Tibial nerve (tissue), 4 donors: ENCODE results near the gene DISC1. TPM values are rescaled to one million over a fixed set of nuclear protein-coding genes. Genes with fewer than 3 reads are reported as not detected.
"Not testable (repeated sequence)": the region's sequence is repeated elsewhere in the genome, so short reads cannot be mapped to it uniquely, and the experiment has no call there.

Source experiments
- DNase-seq, 2 donors: peaks; one replicate each; pipeline ENCODE4 v3.0.0-alpha.2; 2019; ENCODE audit warnings: low spot score in 2 of 2
- H3K27ac ChIP-seq, 4 donors: fragments of 200-600 bp; sonication (generic) in 3 of 4; one replicate each; pipeline ENCODE4 v1.5.1; 2017 to 2019; ENCODE audit warnings: mild to moderate bottlenecking in 1 of 4
- H3K27me3 ChIP-seq, 2 donors: fragments of 200-600 bp; sonication (generic) in 1 of 2; one replicate each; pipeline versions ENCODE4 v1.5.1 to v1.6.0; 2017 to 2019
- H3K36me3 ChIP-seq, 3 donors: fragments of 200-600 bp; sonication (generic); one replicate each; pipeline ENCODE4 v1.5.1; 2018 to 2019
- H3K4me1 ChIP-seq, 4 donors: fragments of 200-600 bp; sonication (generic) in 3 of 4; one replicate each; pipeline ENCODE4 v1.5.1; 2017 to 2019
- H3K4me3 ChIP-seq, 4 donors: fragments of 200-600 bp; sonication (generic) in 3 of 4; one replicate each; pipeline ENCODE4 v1.5.1; 2017 to 2019; ENCODE audit warnings: mild to moderate bottlenecking in 1 of 4, moderate library complexity in 1 of 4
- H3K9me3 ChIP-seq, 4 donors: fragments of 200-600 bp; sonication (generic) in 3 of 4; one replicate each; pipeline ENCODE4 v1.5.1; 2017 to 2019
- EP300 ChIP-seq, 2 donors: sonication (generic); formaldehyde crosslinking; IDR thresholded peaks; one replicate each; pipeline ENCODE4 v1.6.1; 2017; ENCODE audit warnings: antibody characterized with exemption in 2 of 2, mild to moderate bottlenecking in 1 of 2
- POLR2A ChIP-seq, 2 donors: fragments of 450-650 bp; IDR thresholded peaks; one replicate each; pipeline ENCODE4 v1.6.1; 2017; ENCODE audit warnings: antibody characterized with exemption in 2 of 2, mild to moderate bottlenecking in 2 of 2, moderate library complexity in 2 of 2
- WGBS, 2 donors: methylation state at CpG; one replicate each; pipeline ENCODE4 v1.1.5; 2018; 5-methylcytosine and 5-hydroxymethylcytosine counted together
- total RNA-seq, 4 donors: library from RNA; depleted of rRNA; stranded (reverse); fragments of >200 nt; gene quantifications; one replicate each; pipeline ENCODE4 v1.1.0, GENCODE V29; 2016
- TF ChIP-seq, protein P1 (sequence below), 5 experiments: fragments of 200-600 bp in 3 of 5; fragments of 450-650 bp in 2 of 5; sonication (generic) in 3 of 5; IDR thresholded peaks; one replicate each; pipeline ENCODE4 v1.5.1; 2016 to 2019; ENCODE audit warnings: antibody characterized with exemption in 5 of 5, mild to moderate bottlenecking in 3 of 5, moderate library complexity in 2 of 5

The DISC1 gene
- total RNA-seq, 4 donors from 2014 or later, result 29.9 to 39.0 (median 32.7) TPM

- Histone ChIP-seq H3K36me3 (no peaks in the 10 kb centered on the region), H3K27ac (no peak overlapping the region), H3K27me3 (no peaks in the 10 kb centered on the region), H3K9me3 (no peaks in the 10 kb centered on the region), H3K4me1 (peaks cover 0 to 6% (median 0%) of the 10 kb centered on the region in 4 donors), H3K4me3 (no peak overlapping the region)
- TF ChIP-seq EP300 (IDR thresholded peaks at IDR 0.05) (no peak), POLR2A (IDR thresholded peaks at IDR 0.05) (no peak)
- no peak for DNase-seq
- 64 to 66% methylated on average over 7 of the region's 7 CpGs for WGBS, 2 donors
Observed at GRCh38 chr1:231613419-231614349, 12.9 kb upstream of the DISC1 start.

DNA sequence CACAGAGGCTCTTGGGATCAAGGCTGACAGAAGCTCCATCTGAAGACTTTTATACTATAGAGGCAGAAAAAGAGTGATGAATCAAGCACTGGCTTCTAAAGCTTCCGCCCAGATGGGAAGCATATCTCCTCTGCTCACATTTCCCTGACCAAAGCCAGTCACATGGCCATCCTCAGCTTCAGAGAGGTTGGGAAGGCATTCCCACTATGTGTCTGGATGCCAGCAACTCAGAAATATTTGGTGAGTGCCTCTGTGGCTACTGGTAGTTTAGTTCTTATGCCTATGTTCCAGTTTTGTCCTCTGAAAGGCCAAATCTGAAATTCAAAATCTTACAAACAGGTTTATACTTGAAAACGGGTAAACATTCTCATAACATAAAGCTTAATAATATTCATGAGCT lies 9.9 kb upstream of the DISC1 start:
- Histone ChIP-seq H3K4me1 (peaks cover 0 to 6% (median 0%) of the 10 kb centered on the region in 4 donors), H3K27ac (no peak overlapping the region), H3K4me3 (no peak overlapping the region), H3K9me3 (no peaks in the 10 kb centered on the region), H3K36me3 (no peaks in the 10 kb centered on the region), H3K27me3 (no peaks in the 10 kb centered on the region)
- no peak for DNase-seq
- 86% methylated on average over 2 of the region's 2 CpGs for WGBS, 2 donors
- TF ChIP-seq POLR2A (IDR thresholded peaks at IDR 0.05) (no peak), EP300 (IDR thresholded peaks at IDR 0.05) (no peak)
- TF ChIP-seq, protein P1, sequence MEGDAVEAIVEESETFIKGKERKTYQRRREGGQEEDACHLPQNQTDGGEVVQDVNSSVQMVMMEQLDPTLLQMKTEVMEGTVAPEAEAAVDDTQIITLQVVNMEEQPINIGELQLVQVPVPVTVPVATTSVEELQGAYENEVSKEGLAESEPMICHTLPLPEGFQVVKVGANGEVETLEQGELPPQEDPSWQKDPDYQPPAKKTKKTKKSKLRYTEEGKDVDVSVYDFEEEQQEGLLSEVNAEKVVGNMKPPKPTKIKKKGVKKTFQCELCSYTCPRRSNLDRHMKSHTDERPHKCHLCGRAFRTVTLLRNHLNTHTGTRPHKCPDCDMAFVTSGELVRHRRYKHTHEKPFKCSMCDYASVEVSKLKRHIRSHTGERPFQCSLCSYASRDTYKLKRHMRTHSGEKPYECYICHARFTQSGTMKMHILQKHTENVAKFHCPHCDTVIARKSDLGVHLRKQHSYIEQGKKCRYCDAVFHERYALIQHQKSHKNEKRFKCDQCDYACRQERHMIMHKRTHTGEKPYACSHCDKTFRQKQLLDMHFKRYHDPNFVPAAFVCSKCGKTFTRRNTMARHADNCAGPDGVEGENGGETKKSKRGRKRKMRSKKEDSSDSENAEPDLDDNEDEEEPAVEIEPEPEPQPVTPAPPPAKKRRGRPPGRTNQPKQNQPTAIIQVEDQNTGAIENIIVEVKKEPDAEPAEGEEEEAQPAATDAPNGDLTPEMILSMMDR (IDR thresholded peaks at IDR 0.05), result no peak

- no peak overlapping the region for H3K4me3 ChIP-seq
- no peaks in the 10 kb centered on the region for H3K4me1 ChIP-seq
- H3K9me3 ChIP-seq, result no peaks in the 10 kb centered on the region
- no peaks in the 10 kb centered on the region for H3K36me3 ChIP-seq
- no peak overlapping the region for H3K27ac ChIP-seq
- H3K27me3 ChIP-seq, result no peaks in the 10 kb centered on the region
- TF ChIP-seq EP300 (IDR thresholded peaks at IDR 0.05), result no peak
- no peak for TF ChIP-seq POLR2A (IDR thresholded peaks at IDR 0.05)
- TF ChIP-seq, protein P1 (IDR thresholded peaks at IDR 0.05), result no peak
- WGBS, 2 donors, result 45 to 59% methylated on average over 7 of the region's 7 CpGs
- no peak for DNase-seq
Observed at GRCh38 chr1:231618609-231619256, 7.9 kb upstream of the DISC1 start.

GRCh38 chr1:231619257-231619634 lies 7.3 kb upstream of the DISC1 start:
- no peaks in the 10 kb centered on the region for H3K27me3 ChIP-seq
- DNase-seq, result no peak
- H3K4me3 ChIP-seq, result no peak overlapping the region
- no peaks in the 10 kb centered on the region for H3K4me1 ChIP-seq
- H3K36me3 ChIP-seq, result no peaks in the 10 kb centered on the region
- no peak overlapping the region for H3K27ac ChIP-seq
- no peaks in the 10 kb centered on the region for H3K9me3 ChIP-seq
- TF ChIP-seq, protein P1 (IDR thresholded peaks at IDR 0.05), result no peak
- TF ChIP-seq EP300 (IDR thresholded peaks at IDR 0.05), result no peak
- TF ChIP-seq POLR2A (IDR thresholded peaks at IDR 0.05), result no peak

DNA sequence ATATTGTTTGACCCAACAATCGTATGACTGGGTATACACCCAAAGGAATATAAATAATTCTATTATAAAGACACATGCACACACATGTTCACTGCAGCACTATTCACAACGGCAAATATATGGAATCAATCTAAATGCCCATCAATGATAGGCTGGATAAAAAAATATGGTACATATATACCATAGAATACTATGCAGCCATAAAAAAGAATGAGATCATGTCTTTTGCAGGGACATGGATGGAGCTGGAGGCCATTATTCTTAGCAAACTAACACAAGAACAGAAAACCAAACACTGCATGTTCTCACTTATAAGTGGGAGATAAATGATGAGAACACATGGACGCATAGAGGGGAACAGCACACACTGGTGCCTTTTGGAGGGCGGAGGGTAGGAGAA lies 1.5 kb upstream of the DISC1 start:
- not testable (repeated sequence) for H3K27ac ChIP-seq, DNase-seq, H3K27me3 ChIP-seq, H3K4me3 ChIP-seq, H3K36me3 ChIP-seq, H3K9me3 ChIP-seq
- peaks cover 0 to 39% (median 10%) of the 10 kb centered on the region in 4 donors for H3K4me1 ChIP-seq
- 80 to 92% methylated on average over 4 of the region's 4 CpGs for WGBS, 2 donors

DNA sequence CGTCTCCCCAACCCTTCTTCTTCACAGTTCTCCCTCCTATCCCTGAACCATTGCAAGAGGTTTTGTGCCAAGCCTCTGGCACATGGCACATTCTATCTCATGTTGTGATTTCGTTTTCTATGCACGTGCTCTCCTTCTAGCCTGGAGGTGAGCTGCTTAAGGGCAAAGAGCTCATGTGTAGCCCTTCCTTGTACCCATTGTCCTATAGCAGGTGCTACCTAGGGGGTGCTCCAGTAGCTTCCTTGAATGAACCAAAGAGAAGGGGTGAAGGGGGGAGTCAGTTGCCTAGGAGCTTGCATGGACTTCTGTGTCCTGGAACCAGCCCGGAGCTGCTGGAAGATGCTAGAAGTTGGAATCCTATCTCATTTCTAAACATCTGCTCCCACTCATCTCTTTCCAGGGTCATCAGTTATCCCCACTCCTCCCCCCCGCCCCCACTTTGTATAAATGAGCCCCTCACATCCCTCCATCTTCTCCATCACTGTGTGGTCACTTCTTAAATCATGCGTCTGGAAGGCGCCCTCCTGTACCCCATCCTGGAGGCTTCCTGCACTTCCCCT lies 535 bp upstream of the DISC1 start:
- Histone ChIP-seq H3K4me1 (peaks cover 0 to 49% (median 14%) of the 10 kb centered on the region in 4 donors), H3K9me3 (no peaks in the 10 kb centered on the region), H3K36me3 (no peaks in the 10 kb centered on the region), H3K27ac (peak overlapping the region; percentile 82 to 97 (median 94)), H3K27me3 (no peaks in the 10 kb centered on the region), H3K4me3 (peak overlapping the region; percentile 70 to 92 (median 78))
- WGBS, 2 donors, result 12 to 16% methylated on average over 7 of the region's 7 CpGs
- DNase-seq, result no peak
- TF ChIP-seq EP300 (IDR thresholded peaks at IDR 0.05) (no peak), POLR2A (IDR thresholded peaks at IDR 0.05) (no peak)
- TF ChIP-seq, protein P1 (IDR thresholded peaks at IDR 0.05), result no peak
